ENCODE data around the gene RAB13. TPM values are rescaled to one million over a fixed set of nuclear protein-coding genes. Genes with fewer than 3 reads are reported as not detected.

The RAB13 gene
- total RNA-seq, 1 experiment from 2014 or later, result 73.6 TPM

DNA sequence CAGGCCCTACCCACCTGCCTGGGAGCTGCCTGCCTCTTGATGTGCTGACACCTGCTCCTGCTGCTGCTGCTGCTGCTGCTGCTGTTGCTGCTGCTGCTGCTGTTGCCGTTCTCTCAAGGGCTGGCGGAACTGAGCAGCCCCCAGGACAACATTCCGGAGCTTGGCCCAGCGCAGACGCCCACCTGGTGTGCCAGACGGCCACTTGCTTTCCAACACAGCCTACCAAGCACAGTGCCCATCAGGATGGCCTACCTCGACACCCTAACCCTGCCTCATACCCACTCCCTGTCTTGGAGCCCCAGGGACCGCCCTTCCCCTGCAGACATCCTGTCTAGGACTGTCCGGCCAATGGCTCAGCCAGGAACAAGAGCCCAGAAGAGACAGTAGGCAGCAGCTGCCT lies 51.4 kb downstream of the RAB13 start:
- ChIA-PET CTCF (no interaction called here), POLR2A (ENCODE audit: unreplicated experiment) (interaction anchor here (0.6 kb wide), 1 partner anchor 12 kb away, joined by 15 read pairs; no protein-coding TSS in a partner anchor)
- Histone ChIP-seq H3K27me3 (ENCODE audit: insufficient read depth, low read depth) (no peaks in the 10 kb centered on the region), H3K4me3 (no peak overlapping the region), H3K9me3 (ENCODE audit: insufficient read depth, low read depth) (no peaks in the 10 kb centered on the region), H3K9me2 (ENCODE audit: insufficient read depth) (no peaks in the 10 kb centered on the region), H3K36me3 (ENCODE audit: low read depth) (no peaks in the 10 kb centered on the region), H4K20me1 (ENCODE audit: insufficient read depth) (no peaks in the 10 kb centered on the region; the same call in 1 of the 2 replicates), H2AFZ (no peak overlapping the region), H3F3A (ENCODE audit: insufficient read depth, low read depth) (no peaks in the 10 kb centered on the region), H3K27ac (no peak overlapping the region), H3K4me1 (replicated peaks; ENCODE audit: insufficient read depth) (no peaks in the 10 kb centered on the region), H3K4me2 (no peak overlapping the region), H3K79me2 (ENCODE audit: low read depth) (no peaks in the 10 kb centered on the region)
- intact Hi-C loops (cut with micrococcal nuclease; ENCODE audit: unreplicated experiment), result no loop called here
- TF ChIP-seq, protein P1, sequence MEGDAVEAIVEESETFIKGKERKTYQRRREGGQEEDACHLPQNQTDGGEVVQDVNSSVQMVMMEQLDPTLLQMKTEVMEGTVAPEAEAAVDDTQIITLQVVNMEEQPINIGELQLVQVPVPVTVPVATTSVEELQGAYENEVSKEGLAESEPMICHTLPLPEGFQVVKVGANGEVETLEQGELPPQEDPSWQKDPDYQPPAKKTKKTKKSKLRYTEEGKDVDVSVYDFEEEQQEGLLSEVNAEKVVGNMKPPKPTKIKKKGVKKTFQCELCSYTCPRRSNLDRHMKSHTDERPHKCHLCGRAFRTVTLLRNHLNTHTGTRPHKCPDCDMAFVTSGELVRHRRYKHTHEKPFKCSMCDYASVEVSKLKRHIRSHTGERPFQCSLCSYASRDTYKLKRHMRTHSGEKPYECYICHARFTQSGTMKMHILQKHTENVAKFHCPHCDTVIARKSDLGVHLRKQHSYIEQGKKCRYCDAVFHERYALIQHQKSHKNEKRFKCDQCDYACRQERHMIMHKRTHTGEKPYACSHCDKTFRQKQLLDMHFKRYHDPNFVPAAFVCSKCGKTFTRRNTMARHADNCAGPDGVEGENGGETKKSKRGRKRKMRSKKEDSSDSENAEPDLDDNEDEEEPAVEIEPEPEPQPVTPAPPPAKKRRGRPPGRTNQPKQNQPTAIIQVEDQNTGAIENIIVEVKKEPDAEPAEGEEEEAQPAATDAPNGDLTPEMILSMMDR (conservative IDR thresholded peaks at IDR 0.05), result no peak
- TF ChIP-seq EZH2 (IDR thresholded peaks at IDR 0.05; ENCODE audit: low read depth), result no peak
- DNase-seq, result no peak
- BruUV-seq (replicated peaks), result no TSS peak

DNA sequence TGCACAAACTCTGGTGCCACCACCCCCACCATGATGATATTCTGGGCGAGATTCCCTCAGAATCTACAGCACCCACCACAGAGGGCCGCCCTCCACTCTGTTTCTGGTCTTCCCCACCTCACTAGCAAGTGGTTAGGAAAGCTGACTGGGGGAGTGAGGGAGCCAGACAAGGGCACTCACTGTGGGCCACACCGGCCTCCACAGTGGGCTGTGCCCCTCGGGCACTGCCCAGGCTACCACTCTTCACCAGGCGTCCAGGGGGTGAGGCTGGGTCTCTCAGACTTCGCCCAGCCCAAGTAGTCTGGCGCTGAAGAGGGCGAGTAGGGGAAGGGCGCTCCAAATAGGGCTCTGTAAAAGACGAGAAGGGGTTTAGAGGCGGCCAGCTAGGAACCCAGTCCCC lies 52.2 kb downstream of the RAB13 start:
- POLR2A ChIA-PET (ENCODE audit: unreplicated experiment), result no interaction called here
- H3K4me1 ChIP-seq (replicated peaks; ENCODE audit: insufficient read depth), result no peaks in the 10 kb centered on the region
- H3F3A ChIP-seq (ENCODE audit: insufficient read depth, low read depth), result 0 out of 2 replicates have a peak, but pooled peaks cover under 1% of the 10 kb centered on the region
- no peaks in the 10 kb centered on the region for H3K36me3 ChIP-seq (ENCODE audit: low read depth)
- TF ChIP-seq, protein P1 (conservative IDR thresholded peaks at IDR 0.05), result no peak
- H3K27ac ChIP-seq, result no peak overlapping the region
- no peak overlapping the region for H3K4me2 ChIP-seq
- CTCF ChIA-PET, result interaction anchor here (0.6 kb wide), 1 partner anchor 1997 kb away, joined by 3 read pairs; no protein-coding TSS in a partner anchor
- no peak for DNase-seq
- H3K9me3 ChIP-seq (ENCODE audit: insufficient read depth, low read depth), result no peaks in the 10 kb centered on the region
- no peaks in the 10 kb centered on the region for H3K27me3 ChIP-seq (ENCODE audit: insufficient read depth, low read depth)
- H3K79me2 ChIP-seq (ENCODE audit: low read depth), result no peaks in the 10 kb centered on the region
- H3K4me3 ChIP-seq, result no peak overlapping the region
- no peaks in the 10 kb centered on the region for H3K9me2 ChIP-seq (ENCODE audit: insufficient read depth)
- H2AFZ ChIP-seq, result no peak overlapping the region
- no peaks in the 10 kb centered on the region for H4K20me1 ChIP-seq (ENCODE audit: insufficient read depth)
- intact Hi-C loops (cut with micrococcal nuclease; ENCODE audit: unreplicated experiment), result no loop called here
- no TSS peak for BruUV-seq (replicated peaks)

DNA sequence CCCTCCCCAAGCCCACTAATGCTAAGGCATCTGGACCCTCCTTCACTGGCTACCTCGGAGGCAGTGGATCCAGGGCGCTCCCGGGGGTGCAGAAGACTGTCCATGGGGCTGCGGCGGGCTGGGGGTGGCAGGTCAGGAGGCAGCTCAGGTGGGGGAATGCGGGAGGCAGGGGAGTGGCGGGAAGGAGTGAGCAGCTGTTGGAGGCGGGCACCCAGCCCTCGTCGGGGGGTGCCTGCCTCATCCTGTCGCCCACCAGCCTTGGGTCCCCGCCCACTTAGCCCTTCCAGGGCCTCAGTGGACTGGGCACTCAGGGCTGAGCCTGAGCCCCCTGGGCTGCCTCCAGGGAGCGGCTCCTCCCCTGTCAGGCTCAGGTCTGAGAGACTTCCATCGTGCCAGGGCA lies 52.7 kb downstream of the RAB13 start:
- no TSS peak for BruUV-seq (replicated peaks)
- no peak overlapping the region for H3K4me3 ChIP-seq
- H3K9me2 ChIP-seq (ENCODE audit: insufficient read depth), result no peaks in the 10 kb centered on the region
- no peaks in the 10 kb centered on the region for H3K4me1 ChIP-seq (replicated peaks; ENCODE audit: insufficient read depth)
- TF ChIP-seq, protein P1 (conservative IDR thresholded peaks at IDR 0.05), result no peak
- no peak for TF ChIP-seq EZH2 (IDR thresholded peaks at IDR 0.05; ENCODE audit: low read depth)
- H3K36me3 ChIP-seq (ENCODE audit: low read depth), result no peaks in the 10 kb centered on the region
- ChIA-PET POLR2A (ENCODE audit: unreplicated experiment) (no interaction called here), CTCF (no interaction called here)
- H3K27me3 ChIP-seq (ENCODE audit: insufficient read depth, low read depth), result no peaks in the 10 kb centered on the region
- H3K4me2 ChIP-seq, result no peak overlapping the region
- DNase-seq, result no peak
- no peaks in the 10 kb centered on the region for H3K79me2 ChIP-seq (ENCODE audit: low read depth)
- intact Hi-C loops (cut with micrococcal nuclease; ENCODE audit: unreplicated experiment), result no loop called here
- H3K9me3 ChIP-seq (ENCODE audit: insufficient read depth, low read depth), result no peaks in the 10 kb centered on the region
- no peaks in the 10 kb centered on the region for H4K20me1 ChIP-seq (ENCODE audit: insufficient read depth)
- no peak overlapping the region for H3K27ac ChIP-seq
- no peak overlapping the region for H2AFZ ChIP-seq
- H3F3A ChIP-seq (ENCODE audit: insufficient read depth, low read depth), result 0 out of 2 replicates have a peak, but pooled peaks cover 2% of the 10 kb centered on the region
